Measurements from ENCODE around the gene CEACAM18. TPM values are rescaled to one million over a fixed set of nuclear protein-coding genes. Genes with fewer than 3 reads are reported as not detected.

CEACAM18 gene
- total and polyA plus RNA-seq, 2 of the 8 experiments (the other 6 are each of a cell fraction or from before 2014, with no cell fraction given), result not detected

GRCh38 chr19:51434456-51434855 is 43.9 kb upstream of the CEACAM18 start:
- no peak overlapping the region for H4K8ac ChIP-seq (ENCODE audit: extremely low read depth, insufficient read depth, low read length)
- H3K9me3 ChIP-seq (ENCODE audit: insufficient read depth in 2 of 2, low read depth in 1 of 2, low read length in 1 of 2), result no peaks in the 10 kb centered on the region
- H2BK120ac ChIP-seq (replicated peaks; ENCODE audit: low read depth, low read length), result no peak overlapping the region
- FAIRE-seq (no peak), DNase-seq (ENCODE audit: low read depth in 1 of 2, low spot score in 2 of 2) (no peak)
- H4K5ac ChIP-seq (ENCODE audit: insufficient read length, low read depth, low read length), result no peak overlapping the region
- H3K79me1 ChIP-seq (ENCODE audit: low read depth, low read length), result no peaks in the 10 kb centered on the region
- H3K14ac ChIP-seq (ENCODE audit: insufficient read length), result no peak overlapping the region
- no peaks in the 10 kb centered on the region; a peak in 1 of 7 replicates for H3K27me3 ChIP-seq (replicated peaks in 1 of 4; ENCODE audit: control insufficient read depth in 3 of 4, extremely low read depth in 1 of 4, insufficient read depth in 3 of 4, low read length in 3 of 4)
- no peak overlapping the region for H2BK20ac ChIP-seq (ENCODE audit: low read length)
- H3K27ac ChIP-seq (ENCODE audit: low read depth, low read length), result no peak overlapping the region
- no peak overlapping the region for H4K91ac ChIP-seq (replicated peaks; ENCODE audit: insufficient read length, low read length)
- H2BK5ac ChIP-seq (ENCODE audit: low read depth, low read length), result no peak overlapping the region
- no peak overlapping the region for H3K18ac ChIP-seq (ENCODE audit: extremely low read depth, low read length)
- H2AK5ac ChIP-seq (ENCODE audit: low read depth, low read length), result no peak overlapping the region
- H3K23me2 ChIP-seq (ENCODE audit: low read depth, low read length), result no peaks in the 10 kb centered on the region
- no peaks in the 10 kb centered on the region for H3K4me1 ChIP-seq (replicated peaks in 1 of 4; ENCODE audit: control insufficient read depth in 3 of 4, insufficient read depth in 4 of 4, low read length in 3 of 4)
- no peaks in the 10 kb centered on the region for H4K20me1 ChIP-seq (replicated peaks in 1 of 2; ENCODE audit: control insufficient read depth in 1 of 2, insufficient read depth in 2 of 2, low read length in 2 of 2)
- H3K36me3 ChIP-seq (ENCODE audit: control insufficient read depth in 2 of 4, insufficient read depth in 4 of 4, low read length in 3 of 4), result no peaks in the 10 kb centered on the region
- ChIA-PET CTCF (ENCODE audit: partially characterized antibody) (interaction anchor here (0.9 to 6.8 kb wide), 4 partner anchors 13 to 156 kb away, joined by 3 to 44 read pairs (median 4); no protein-coding TSS in a partner anchor), POLR2A (ENCODE audit: partially characterized antibody) (no interaction called here)
- H2AFZ ChIP-seq (ENCODE audit: low read length), result no peak overlapping the region
- H3K79me2 ChIP-seq (ENCODE audit: control insufficient read depth in 1 of 2, insufficient read depth in 2 of 2, low read length in 2 of 2), result no peaks in the 10 kb centered on the region
- H3K9ac ChIP-seq (replicated peaks in 1 of 4; ENCODE audit: extremely low read depth in 1 of 4, low read depth in 3 of 4, low read length in 3 of 4), result no peak overlapping the region
- 100% methylated on average over 1 of the region's 1 CpG; no CpG with 5 or more reads in 1 of the 2 experiments for WGBS, 2 experiments (ENCODE audit: extremely low coverage in 1 of 2, insufficient coverage in 1 of 2, insufficient read length in 1 of 2, insufficient replicate concordance in 2 of 2, low coverage in 1 of 2, low lambda C conversion rate in 2 of 2, missing lambda C conversion rate in 1 of 2)
- H3K56ac ChIP-seq (replicated peaks; ENCODE audit: insufficient read length, low read depth, low read length), result no peak overlapping the region
- no peak overlapping the region for H3K4me2 ChIP-seq (ENCODE audit: insufficient read depth in 1 of 2, low read depth in 2 of 2, low read length in 2 of 2)
- H3K4ac ChIP-seq (replicated peaks; ENCODE audit: insufficient read length, low read depth, low read length), result no peak overlapping the region
- no peak overlapping the region for H3K23ac ChIP-seq (ENCODE audit: insufficient read length)
- H3K4me3 ChIP-seq (ENCODE audit: extremely low read depth in 1 of 4, insufficient read depth in 2 of 4, low read depth in 3 of 4, low read length in 4 of 4), result no peak overlapping the region
- no peak overlapping the region for H2BK12ac ChIP-seq (ENCODE audit: low read depth, low read length)
- no peak overlapping the region for H2BK15ac ChIP-seq (ENCODE audit: low read length)
- TF ChIP-seq SP2 (IDR thresholded peaks at IDR 0.05; ENCODE audit: low read length) (no peak), NRF1 (IDR thresholded peaks at IDR 0.05; ENCODE audit: low read depth, low read length) (no peak), BACH1 (IDR thresholded peaks at IDR 0.05; ENCODE audit: low read length) (no peak), EGR1 (IDR thresholded peaks at IDR 0.05; ENCODE audit: borderline replicate concordance, low read depth, low read length) (no peak), PHF8 (conservative IDR thresholded peaks at IDR 0.05; ENCODE audit: low read depth, low read length) (no peak), TEAD4 (IDR thresholded peaks at IDR 0.05; ENCODE audit: low read depth, low read length) (no peak), YY1 (IDR thresholded peaks at IDR 0.05; ENCODE audit: low read depth, low read length) (no peak), TCF12 (IDR thresholded peaks at IDR 0.05; ENCODE audit: low read depth, low read length) (no peak), RAD21 (IDR thresholded peaks at IDR 0.05 in 1 of 2, conservative IDR thresholded peaks at IDR 0.05 in 1 of 2; ENCODE audit: low read depth in 2 of 2, low read length in 2 of 2) (no peak), SIRT6 (IDR thresholded peaks at IDR 0.05; ENCODE audit: low read length) (no peak), RBBP5 (IDR thresholded peaks at IDR 0.05; ENCODE audit: borderline replicate concordance, low read depth, low read length) (no peak), JUN (IDR thresholded peaks at IDR 0.05; ENCODE audit: low read depth, low read length) (no peak), FOSL1 (IDR thresholded peaks at IDR 0.05; ENCODE audit: insufficient read depth, low read depth, low read length) (no peak)

All from H1 (cell line).